ENCODE measurements around the gene TRIM15.

GRCh38 chr6:30156262-30156599 lies 7.1 kb upstream of the TRIM15 start:
- TF ChIP-seq CTCF (IDR thresholded peaks at IDR 0.05) (no peak), POLR2A (IDR thresholded peaks at IDR 0.05) (no peak)
